Keratinocyte (primary cell): ENCODE results near the gene INPP5A.

Experiments
- CTCF ChIP-seq, 3 experiments: IDR thresholded peaks in 1 of 3; conservative IDR thresholded peaks in 1 of 3; optimal IDR thresholded peaks in 1 of 3; 2 replicates in 2 of 3; 3 replicates in 1 of 3; pipeline versions ENCODE3 to v1.5.1; 2011; ENCODE audit warnings: low read length in 3 of 3, mild to moderate bottlenecking in 3 of 3, moderate library complexity in 2 of 3, control low read depth in 1 of 3, inconsistent platforms in 1 of 3; ENCODE audit not compliant: insufficient read depth in 2 of 3; ENCODE audit errors: extremely low read depth in 1 of 3
- EZH2 ChIP-seq: IDR thresholded peaks from one replicate; pipeline ENCODE4 v1.6.1; 2012; ENCODE audit warnings: inconsistent platforms, mild to moderate bottlenecking, low read length, moderate library complexity

DNA sequence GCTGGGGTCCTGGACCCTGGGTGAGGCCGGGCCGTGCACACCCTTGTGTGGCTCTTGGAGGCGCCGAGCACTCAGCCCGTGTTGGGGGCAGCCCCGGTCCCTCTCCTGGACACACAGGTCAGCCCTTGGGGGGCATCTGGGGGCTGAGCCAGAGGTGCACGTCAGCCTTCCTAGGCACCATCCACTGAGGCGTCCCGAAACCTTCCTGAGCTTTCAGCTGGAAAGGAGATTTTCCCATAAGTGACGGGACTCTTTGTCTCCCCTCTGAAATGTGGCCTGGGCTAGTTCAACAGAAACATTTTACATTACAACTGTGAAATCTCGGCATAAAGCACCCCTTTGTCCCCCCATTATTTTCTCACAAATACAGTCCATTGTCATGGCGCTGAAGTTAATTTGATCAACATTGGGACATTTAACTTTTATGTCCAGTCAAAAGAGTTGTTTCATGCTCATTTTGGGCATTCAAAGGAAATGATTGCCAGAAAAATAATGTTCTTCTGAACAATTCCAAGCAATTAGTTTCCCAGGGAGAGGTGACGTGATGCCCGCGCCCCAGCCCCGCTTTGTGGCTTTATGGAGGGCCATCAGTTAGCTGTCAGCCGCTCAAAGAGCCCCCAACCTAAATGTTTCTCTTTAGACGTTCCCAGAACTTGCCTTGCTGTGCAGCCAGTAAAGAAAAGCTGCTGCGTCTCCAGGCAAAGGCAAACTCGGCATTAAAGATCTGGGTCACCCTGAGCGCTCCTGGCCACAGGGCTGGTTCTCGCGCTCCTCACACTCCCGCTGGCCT lies 177.6 kb downstream of the INPP5A start:
- no peak for TF ChIP-seq CTCF (optimal IDR thresholded peaks at IDR 0.05 in 1 of 3, IDR thresholded peaks at IDR 0.05 in 1 of 3, conservative IDR thresholded peaks at IDR 0.05 in 1 of 3; ENCODE audit: extremely low read depth in 1 of 3, insufficient read depth in 2 of 3, low read length in 3 of 3)
- no peak for TF ChIP-seq EZH2
